ENCODE results near the gene GOSR2.

GRCh38 chr17:46943501-46944393 lies 20.8 kb downstream of the GOSR2 start:
- no peak for TF ChIP-seq EZH2phosphoT487 (IDR thresholded peaks at IDR 0.05; ENCODE audit: insufficient read depth, low read depth)
- TF ChIP-seq EZH2 (IDR thresholded peaks at IDR 0.05; ENCODE audit: insufficient read depth, poor library complexity, severe bottlenecking), result no peak

Data from GM23248 (cell line).